HUES48 (cell line): ENCODE data around the gene ZNF333.
"Not testable (repeated sequence)": the region's sequence is repeated elsewhere in the genome, so short reads cannot be mapped to it uniquely, and the experiment has no call there.

Source experiments
- H3K27ac ChIP-seq: one replicate; pipeline ENCODE4 v1.7.0; 2013; ENCODE audit warnings: low read depth, low read length, inconsistent platforms
- H3K27me3 ChIP-seq: 2 replicates; pipeline ENCODE4 v1.6.1; 2013; ENCODE audit warnings: mild to moderate bottlenecking, low read length; ENCODE audit not compliant: control insufficient read depth, insufficient read depth
- H3K36me3 ChIP-seq: 2 replicates; pipeline ENCODE4 v1.6.1; 2013; ENCODE audit warnings: low read length; ENCODE audit not compliant: control insufficient read depth, insufficient read depth
- H3K4me1 ChIP-seq: 2 replicates; pipeline ENCODE4 v1.6.1; 2013; ENCODE audit warnings: mild to moderate bottlenecking, low read length; ENCODE audit not compliant: control insufficient read depth, insufficient read depth
- H3K4me3 ChIP-seq: 2 replicates; pipeline ENCODE4 v1.5.1; 2013; ENCODE audit warnings: mild to moderate bottlenecking, low read depth, low read length
- H3K9ac ChIP-seq: 2 replicates; pipeline ENCODE4 v1.6.1; 2013; ENCODE audit warnings: mild to moderate bottlenecking, low read depth, low read length, moderate library complexity
- H3K9me3 ChIP-seq: 2 replicates; pipeline ENCODE4 v1.6.1; 2013; ENCODE audit warnings: low read length; ENCODE audit not compliant: control insufficient read depth, insufficient read depth

The ZNF333 gene

GRCh38 chr19:14733574-14733973 lies 43.7 kb downstream of the ZNF333 start:
- Histone ChIP-seq H3K9ac (no peak overlapping the region), H3K4me3 (no peak overlapping the region), H3K36me3 (no peaks in the 10 kb centered on the region), H3K9me3 (peaks cover 36% of the 10 kb centered on the region), H3K27me3 (no peaks in the 10 kb centered on the region), H3K4me1 (no peaks in the 10 kb centered on the region), H3K27ac (no peak overlapping the region)

GRCh38 chr19:14735915-14736314 lies 46.1 kb downstream of the ZNF333 start:
- no peaks in the 10 kb centered on the region for H3K27me3 ChIP-seq
- H3K9ac ChIP-seq: no peak overlapping the region
- no peak overlapping the region for H3K4me3 ChIP-seq
- H3K36me3 ChIP-seq: no peaks in the 10 kb centered on the region
- no peaks in the 10 kb centered on the region for H3K4me1 ChIP-seq
- H3K27ac ChIP-seq: no peak overlapping the region
- peaks cover 25% of the 10 kb centered on the region for H3K9me3 ChIP-seq

- Histone ChIP-seq H3K9me3 (peaks cover 6% of the 10 kb centered on the region), H3K9ac (no peak overlapping the region), H3K4me3 (no peak overlapping the region), H3K36me3 (no peaks in the 10 kb centered on the region; the same call in 1 of the 2 replicates), H3K27ac (no peak overlapping the region), H3K27me3 (no peaks in the 10 kb centered on the region), H3K4me1 (no peaks in the 10 kb centered on the region)
These were observed 57.0 kb downstream of the ZNF333 start for GRCh38 chr19:14746886-14747285.

- no peaks in the 10 kb centered on the region for H3K27me3 ChIP-seq
- H3K36me3 ChIP-seq: no peaks in the 10 kb centered on the region; the same call in 1 of the 2 replicates
- no peak overlapping the region for H3K27ac ChIP-seq
- no peak overlapping the region for H3K9ac ChIP-seq
- H3K4me1 ChIP-seq: no peaks in the 10 kb centered on the region
- no peak overlapping the region for H3K4me3 ChIP-seq
- H3K9me3 ChIP-seq: no peaks in the 10 kb centered on the region
These were observed 58.8 kb downstream of the ZNF333 start for GRCh38 chr19:14748601-14749000.

- Histone ChIP-seq H3K4me1 (peaks cover 9% of the 10 kb centered on the region; the same call in 1 of the 2 replicates), H3K36me3 (no peaks in the 10 kb centered on the region), H3K9ac (peak overlapping the region; percentile 79), H3K27ac (peak overlapping the region; percentile 77), H3K4me3 (peak overlapping the region; percentile 35), H3K9me3 (no peaks in the 10 kb centered on the region), H3K27me3 (no peaks in the 10 kb centered on the region)
These were observed 69.0 kb downstream of the ZNF333 start for GRCh38 chr19:14758816-14759215.

GRCh38 chr19:14761607-14762006 lies 71.8 kb downstream of the ZNF333 start:
- Histone ChIP-seq H3K4me1 (peaks cover 9% of the 10 kb centered on the region; the same call in 1 of the 2 replicates), H3K27ac (no peak overlapping the region), H3K9me3 (no peaks in the 10 kb centered on the region), H3K36me3 (no peaks in the 10 kb centered on the region), H3K9ac (no peak overlapping the region), H3K27me3 (no peaks in the 10 kb centered on the region), H3K4me3 (no peak overlapping the region)

- Histone ChIP-seq H3K27me3 (no peaks in the 10 kb centered on the region), H3K9me3 (no peaks in the 10 kb centered on the region), H3K27ac (no peak overlapping the region), H3K36me3 (no peaks in the 10 kb centered on the region), H3K9ac (no peak overlapping the region), H3K4me1 (peaks cover 9% of the 10 kb centered on the region; the same call in 1 of the 2 replicates), H3K4me3 (no peak overlapping the region)
These were observed 72.3 kb downstream of the ZNF333 start for GRCh38 chr19:14762111-14762510.

GRCh38 chr19:14763497-14764145 lies 73.8 kb downstream of the ZNF333 start:
- Histone ChIP-seq H3K27me3 (no peaks in the 10 kb centered on the region), H3K9ac (no peak overlapping the region), H3K9me3 (no peaks in the 10 kb centered on the region), H3K27ac (no peak overlapping the region), H3K4me1 (peaks cover 9% of the 10 kb centered on the region; the same call in 1 of the 2 replicates), H3K4me3 (no peak overlapping the region), H3K36me3 (no peaks in the 10 kb centered on the region)

- Histone ChIP-seq H3K9me3 (no peaks in the 10 kb centered on the region), H3K4me1 (peaks cover 6% of the 10 kb centered on the region; the same call in 1 of the 2 replicates), H3K36me3 (no peaks in the 10 kb centered on the region), H3K4me3 (no peak overlapping the region), H3K27ac (no peak overlapping the region), H3K9ac (no peak overlapping the region), H3K27me3 (no peaks in the 10 kb centered on the region)
These were observed 74.6 kb downstream of the ZNF333 start for GRCh38 chr19:14764401-14764800.

- not testable (repeated sequence) for H3K27ac ChIP-seq, H3K4me1 ChIP-seq, H3K9ac ChIP-seq, H3K36me3 ChIP-seq, H3K27me3 ChIP-seq, H3K4me3 ChIP-seq, H3K9me3 ChIP-seq
These were observed 75.6 kb downstream of the ZNF333 start for GRCh38 chr19:14765403-14765802.

- H3K36me3 ChIP-seq, H3K4me1 ChIP-seq, H3K9me3 ChIP-seq, H3K9ac ChIP-seq, H3K4me3 ChIP-seq, H3K27me3 ChIP-seq, H3K27ac ChIP-seq: not testable (repeated sequence)
These were observed 76.0 kb downstream of the ZNF333 start for GRCh38 chr19:14765841-14766240.
